GM12801 (cell line): ENCODE results near the gene CLK3.
A peak's percentile ranks its signal among the peaks of the same experiment; 100 is the strongest.

Experiments used
- TF ChIP-seq, protein P1 (sequence below): IDR thresholded peaks from one replicate; pipeline ENCODE4 v1.5.1; 2011; ENCODE audit warnings: control low read depth; ENCODE audit not compliant: insufficient read length; ENCODE audit errors: extremely low read depth

CLK3 gene

DNA sequence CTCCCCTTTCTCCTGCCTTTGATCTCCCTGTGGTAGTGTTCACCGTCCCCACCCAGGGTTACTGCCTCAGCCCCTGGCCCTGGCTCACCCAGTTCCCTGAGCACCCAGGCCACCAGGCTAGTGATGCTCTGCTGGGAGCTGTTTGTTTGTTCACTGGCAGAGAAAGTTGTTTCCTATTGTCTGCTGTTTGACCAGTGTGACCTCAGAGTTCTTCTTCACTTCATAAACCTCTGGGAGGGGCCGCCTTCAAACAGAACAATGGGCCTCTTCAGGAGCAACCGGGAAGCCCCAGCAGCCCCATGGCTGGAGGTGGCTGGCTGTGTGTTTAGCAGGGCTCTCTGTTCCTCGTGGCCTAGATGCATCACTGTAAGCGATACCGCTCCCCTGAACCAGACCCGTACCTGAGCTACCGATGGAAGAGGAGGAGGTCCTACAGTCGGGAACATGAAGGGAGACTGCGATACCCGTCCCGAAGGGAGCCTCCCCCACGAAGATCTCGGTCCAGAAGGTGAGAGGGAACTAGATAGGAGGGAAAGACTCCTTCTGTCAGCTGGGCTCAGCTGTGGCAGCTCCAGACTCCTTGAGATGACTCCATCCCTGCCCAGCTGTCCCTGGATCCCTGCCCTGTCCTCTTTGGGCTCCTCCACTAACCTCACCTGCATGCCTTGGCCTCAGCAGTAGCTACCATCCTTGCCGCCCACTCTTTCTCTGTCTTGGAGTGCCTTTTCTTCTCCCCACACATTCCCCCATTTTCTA, 3.4 kb downstream of the CLK3 start:
- TF ChIP-seq, protein P1, sequence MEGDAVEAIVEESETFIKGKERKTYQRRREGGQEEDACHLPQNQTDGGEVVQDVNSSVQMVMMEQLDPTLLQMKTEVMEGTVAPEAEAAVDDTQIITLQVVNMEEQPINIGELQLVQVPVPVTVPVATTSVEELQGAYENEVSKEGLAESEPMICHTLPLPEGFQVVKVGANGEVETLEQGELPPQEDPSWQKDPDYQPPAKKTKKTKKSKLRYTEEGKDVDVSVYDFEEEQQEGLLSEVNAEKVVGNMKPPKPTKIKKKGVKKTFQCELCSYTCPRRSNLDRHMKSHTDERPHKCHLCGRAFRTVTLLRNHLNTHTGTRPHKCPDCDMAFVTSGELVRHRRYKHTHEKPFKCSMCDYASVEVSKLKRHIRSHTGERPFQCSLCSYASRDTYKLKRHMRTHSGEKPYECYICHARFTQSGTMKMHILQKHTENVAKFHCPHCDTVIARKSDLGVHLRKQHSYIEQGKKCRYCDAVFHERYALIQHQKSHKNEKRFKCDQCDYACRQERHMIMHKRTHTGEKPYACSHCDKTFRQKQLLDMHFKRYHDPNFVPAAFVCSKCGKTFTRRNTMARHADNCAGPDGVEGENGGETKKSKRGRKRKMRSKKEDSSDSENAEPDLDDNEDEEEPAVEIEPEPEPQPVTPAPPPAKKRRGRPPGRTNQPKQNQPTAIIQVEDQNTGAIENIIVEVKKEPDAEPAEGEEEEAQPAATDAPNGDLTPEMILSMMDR = no peak

DNA sequence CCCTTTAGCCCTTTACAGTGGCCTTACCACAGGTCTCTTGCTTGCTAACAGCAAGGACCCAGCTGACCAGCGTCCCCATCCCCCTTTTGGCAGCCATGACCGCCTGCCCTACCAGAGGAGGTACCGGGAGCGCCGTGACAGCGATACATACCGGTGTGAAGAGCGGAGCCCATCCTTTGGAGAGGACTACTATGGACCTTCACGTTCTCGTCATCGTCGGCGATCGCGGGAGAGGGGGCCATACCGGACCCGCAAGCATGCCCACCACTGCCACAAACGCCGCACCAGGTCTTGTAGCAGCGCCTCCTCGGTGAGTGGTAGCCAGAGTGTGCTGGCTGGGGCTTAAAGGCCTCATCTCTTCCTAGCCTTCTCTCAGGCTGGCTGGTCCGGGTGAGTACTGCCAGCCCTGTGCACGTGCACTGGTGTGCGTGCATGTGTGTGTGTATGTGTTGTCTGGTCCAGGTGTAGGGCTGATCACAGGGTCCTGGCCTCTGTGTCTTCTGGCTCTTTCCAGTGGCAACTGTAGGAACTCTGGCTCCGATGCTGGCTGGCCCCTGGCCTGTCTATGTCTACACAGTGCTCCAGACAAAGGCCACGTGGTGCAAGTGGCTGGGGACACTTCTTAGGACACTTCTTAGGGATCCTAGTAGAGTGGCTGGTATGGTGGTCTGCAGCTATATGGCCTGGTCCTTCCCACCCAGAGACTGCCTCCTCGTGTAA, 4.4 kb downstream of the CLK3 start:
- TF ChIP-seq, protein P1 = no peak

DNA sequence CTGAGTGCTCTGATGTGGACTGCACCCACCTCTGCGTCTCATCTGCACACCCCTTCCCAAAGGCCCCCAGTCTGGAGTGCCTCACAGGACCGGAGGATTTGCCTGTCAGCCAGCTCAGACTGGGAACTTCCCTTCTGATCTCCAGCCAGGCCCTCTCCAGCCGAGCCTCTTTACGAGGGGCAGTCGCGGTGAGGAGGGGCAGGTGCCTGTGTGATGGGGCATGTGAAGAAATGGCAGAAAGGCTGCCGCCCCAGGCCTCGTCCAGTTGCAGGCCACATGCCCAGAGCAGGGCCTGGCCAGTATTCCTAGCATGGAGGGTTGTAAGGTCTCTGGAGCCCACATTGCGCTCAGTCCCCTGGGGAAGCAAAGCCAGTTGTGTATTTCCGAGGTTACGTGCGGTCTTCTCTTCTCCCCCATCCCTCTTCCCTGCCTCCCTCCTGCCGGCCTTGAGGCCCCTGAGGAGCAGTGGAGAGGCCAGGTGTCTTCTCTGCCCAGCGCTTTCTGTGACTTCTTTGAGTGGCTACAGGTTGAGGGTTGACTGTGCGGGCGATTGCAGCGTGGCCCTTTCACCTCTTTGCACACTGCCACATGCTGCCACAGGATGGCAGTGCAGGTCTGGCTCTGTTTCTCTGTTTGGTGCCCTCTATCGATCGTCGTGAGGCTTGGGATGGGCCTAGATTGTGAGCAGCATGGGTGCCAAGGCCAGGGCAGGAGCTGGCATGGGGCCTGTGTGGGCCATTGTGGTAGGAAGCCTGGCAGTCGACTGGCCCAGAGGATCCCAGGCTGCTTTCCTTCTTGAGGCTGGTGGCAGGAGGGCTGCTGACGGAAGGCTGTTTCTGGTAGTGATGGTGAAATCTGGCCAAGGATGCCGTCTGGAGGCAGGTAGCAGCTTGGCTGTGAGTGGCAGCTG, 5.3 kb downstream of the CLK3 start:
- TF ChIP-seq, protein P1 = peak; percentile 76

DNA sequence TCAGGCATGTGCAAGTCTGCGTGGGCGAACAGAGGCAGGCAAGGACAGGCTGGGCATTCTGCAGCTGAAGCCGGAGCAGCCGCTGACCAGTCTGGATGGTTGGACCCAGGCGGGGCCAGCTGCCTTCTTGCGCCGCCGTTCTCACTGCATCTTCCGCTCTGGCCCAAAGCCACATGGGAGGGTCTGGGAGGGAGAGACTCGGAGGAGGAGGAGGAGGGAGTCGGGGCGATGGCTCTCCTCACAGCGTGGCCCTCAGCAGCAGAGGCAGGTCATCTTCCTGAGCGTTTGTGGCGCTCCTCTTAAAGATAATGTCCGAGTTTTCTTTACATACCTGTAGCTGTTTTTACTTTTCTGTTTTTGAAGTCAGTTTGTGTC, 5.9 kb downstream of the CLK3 start:
- TF ChIP-seq, protein P1 = no peak

DNA sequence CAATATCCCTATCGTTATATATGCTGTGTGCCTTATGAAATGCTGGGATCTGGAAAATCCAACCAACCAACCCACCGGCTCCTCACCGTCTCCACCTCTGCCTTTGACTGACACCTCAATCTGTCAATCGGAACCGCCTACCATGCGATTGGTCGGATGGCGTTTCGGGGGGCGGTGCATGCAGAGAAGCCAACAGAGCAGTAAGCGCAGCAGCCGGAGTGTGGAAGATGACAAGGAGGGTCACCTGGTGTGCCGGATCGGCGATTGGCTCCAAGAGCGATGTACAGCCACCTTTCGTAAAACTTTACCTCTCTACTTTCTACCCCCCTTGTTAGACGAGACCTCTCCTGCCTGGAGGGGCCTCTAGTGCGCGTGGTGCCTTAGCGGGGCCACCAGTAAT, 6.3 kb downstream of the CLK3 start:
- TF ChIP-seq, protein P1 = no peak

DNA sequence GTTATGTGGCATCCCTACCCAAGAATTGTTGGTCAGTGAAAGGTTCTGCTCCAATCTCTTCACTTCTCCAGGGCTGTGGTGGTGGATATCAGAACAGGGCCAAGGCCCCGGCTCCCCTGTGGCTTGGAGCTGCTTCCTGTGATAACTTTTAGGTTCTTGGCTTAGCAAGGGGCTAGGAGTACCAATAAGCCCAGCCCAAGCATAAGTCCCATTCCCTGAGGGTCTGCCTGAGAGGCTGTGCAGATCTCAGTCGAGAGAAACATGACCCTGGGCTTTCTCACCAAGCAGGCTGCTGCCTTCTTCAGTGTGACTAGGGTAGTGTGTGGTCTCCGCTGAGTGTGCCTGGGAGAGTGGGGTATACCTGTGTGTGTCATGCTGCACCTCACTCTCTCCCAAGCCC, 7.1 kb downstream of the CLK3 start:
- TF ChIP-seq, protein P1 = no peak

DNA sequence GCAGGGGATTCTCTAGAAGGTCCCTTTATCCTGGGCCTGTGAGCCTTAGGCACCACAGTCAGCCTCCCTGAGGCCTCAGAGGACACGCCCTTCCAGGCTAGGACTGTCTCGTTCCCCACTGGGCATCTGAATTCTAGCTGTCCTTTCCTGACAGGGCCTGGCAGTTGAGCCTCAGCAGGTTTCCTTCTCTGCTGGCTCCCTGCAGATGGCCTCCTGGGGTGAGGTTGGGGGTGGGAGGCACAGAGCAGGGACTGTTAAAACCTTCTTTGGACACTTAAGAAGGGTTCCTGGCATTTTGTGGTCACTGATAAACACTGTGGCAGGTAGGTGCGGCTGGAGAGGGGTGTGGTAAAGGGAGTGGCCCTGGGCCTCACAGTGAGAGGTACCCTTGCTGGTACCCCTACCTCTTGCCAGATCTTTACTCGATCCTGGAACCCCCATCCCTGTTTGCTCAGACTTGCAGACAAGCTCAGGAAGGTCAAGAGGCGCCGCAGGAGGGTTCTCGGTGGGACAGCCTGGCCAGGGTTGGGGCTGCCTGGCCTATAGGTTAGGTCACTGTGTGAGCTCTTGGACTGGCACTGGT, 8.5 kb downstream of the CLK3 start:
- TF ChIP-seq, protein P1 = no peak
